NCI-H524 treated with DMSO at 0.1 percent for 48 hours (cell line): Measurements from ENCODE around the gene CSTF1.
A peak's percentile ranks its signal among the peaks of the same experiment; 100 is the strongest.

ENCODE experiments used
- DNase-seq: peaks from one replicate; lab custom pipeline; 2025; lab: John Stamatoyannopoulos, UW

Gene CSTF1

DNA sequence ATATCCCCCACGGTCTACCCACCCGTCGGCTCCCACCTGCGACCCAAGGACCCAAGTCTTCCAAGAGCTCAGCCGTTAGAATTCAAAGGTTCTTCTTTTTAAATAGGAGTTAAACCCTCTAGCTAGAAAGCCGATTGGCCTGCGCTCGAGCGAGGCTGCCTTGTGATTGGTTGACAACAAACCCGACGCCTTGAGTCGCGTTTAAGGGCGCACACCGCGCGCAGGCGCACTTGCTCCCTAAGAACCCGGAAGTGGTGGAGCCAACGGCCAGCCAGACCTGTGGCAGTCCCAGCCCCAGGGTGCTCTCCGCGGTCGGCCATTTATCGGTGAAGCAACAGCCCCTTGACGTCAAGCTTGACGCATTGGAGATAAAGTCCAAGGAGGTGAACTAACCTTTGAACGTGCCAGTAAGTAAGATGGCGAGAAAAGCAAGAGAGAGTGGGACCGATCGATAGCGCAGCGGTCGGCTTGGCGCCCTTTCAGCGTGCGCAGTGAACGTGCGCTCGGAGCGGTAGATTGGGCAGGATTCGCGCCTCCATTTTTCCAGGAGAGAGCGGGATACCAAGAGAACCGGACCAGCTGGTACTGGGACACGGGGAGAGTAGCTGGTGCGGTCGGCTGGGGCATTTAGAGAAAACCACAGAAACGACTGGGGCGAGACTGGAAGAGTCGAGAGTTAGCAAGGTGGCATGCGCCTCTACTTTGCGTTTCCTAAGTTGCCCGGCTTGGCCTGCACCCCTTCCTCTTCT lies at the start of gene CSTF1, which contains the start of gene AURKA:
CSTF1 (plus strand) TSS at position 514 of the 749 bp plus-strand sequence. CDS start 2,908 bp downstream, outside the sequence.
AURKA (minus strand) TSS at position 84 of the 749 bp plus-strand sequence. CDS start 4,018 bp downstream, outside the sequence.
- DNase-seq, result peak; percentile 95

DNA sequence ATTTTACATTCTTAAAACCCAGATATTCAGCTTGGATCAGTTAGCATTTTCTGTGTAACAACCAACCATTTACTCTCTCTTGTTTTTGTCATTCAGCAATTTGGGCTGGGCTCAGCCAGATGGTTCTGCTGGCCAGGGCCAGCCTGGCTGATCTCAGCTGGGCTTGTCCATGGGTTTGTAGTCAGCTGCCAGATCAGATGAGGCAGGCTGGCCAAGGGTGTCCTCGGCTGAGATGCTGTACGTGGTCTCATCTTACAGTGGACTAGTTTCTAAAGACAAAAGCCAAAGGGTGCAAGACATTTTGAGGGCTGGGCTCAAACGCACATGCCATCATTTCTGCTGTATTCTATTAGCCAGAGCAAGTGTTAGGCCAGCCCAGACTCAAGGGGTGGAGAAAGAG lies 49.7 kb upstream of the CSTF1 start:
- no peak for DNase-seq

DNA sequence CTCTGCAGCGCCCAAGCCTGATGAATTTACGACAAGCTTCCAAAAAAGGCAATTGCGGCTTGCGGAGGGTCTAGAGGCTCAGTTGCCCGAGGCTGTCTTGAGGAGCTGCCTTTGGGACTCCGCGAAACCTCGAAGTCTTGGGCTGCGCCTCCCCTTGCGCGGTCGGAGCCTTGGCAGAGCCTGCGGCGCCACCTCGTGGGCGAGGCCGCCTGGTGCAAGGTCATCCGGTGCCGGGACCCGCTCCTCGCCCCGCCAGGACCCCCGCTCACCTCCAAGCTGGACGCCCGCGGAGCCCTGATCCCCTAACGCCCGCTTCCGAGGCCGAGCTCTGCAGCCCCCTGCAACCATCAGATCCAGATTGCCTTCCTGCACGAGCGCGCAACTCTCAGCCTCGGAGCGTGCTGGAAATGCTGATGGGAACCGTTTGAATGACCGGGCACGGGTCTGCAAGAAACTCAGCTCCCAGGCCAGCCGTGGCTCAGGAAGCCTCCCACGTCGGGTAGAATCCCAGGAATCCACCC lies 48.5 kb upstream of the CSTF1 start:
- DNase-seq, result no peak

DNA sequence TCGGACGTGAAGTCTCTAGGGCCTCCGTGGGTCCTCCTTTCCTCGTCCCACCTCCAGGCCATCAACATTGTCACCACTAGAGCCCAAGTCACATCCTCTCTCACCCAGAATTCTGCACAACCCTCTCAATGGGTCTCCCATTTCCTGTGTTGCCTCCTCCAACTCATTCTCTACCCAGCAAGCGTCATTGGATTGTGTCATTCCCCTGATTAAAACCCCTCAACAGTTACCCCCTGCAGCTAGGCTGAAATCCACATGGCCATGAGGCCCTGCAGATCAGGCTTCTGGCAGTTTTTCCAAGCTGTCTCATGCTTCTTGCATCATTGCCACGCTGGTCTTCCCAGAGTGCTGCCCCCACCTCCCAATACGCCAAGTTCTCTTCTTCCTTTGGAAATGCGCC lies 46.5 kb upstream of the CSTF1 start:
- DNase-seq, result no peak

DNA sequence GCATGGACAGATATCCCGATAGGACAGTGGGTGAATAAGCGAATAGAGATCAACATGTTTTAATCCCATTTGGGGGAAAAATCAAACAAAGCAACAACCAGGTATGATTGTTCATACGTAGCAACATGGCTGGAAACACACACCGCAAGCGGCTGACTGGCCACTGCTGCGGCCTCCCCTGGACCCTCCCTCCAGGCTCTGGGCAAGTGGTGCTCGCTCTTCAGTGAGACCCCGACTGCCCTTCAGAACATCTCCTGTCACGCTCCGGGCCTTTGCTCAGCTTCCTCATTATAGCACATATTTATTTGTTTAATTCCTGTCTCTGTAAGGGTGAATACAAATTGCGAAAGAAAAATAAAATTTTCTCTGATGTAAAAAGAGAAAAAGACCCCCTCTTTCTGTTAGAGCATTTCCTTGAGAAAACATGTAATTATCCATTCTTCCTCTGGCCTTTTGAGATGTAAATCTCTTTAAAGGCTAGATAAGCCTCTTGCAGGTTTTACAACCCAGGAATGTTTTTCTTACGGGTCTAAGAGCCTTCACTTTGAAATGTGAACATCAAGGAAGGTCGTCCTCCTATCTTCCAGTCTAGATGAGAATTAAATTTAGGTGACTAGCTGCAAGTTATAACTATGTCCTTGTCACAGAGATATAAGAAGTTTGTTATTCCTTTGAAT lies 44.7 kb upstream of the CSTF1 start:
- DNase-seq, result no peak

DNA sequence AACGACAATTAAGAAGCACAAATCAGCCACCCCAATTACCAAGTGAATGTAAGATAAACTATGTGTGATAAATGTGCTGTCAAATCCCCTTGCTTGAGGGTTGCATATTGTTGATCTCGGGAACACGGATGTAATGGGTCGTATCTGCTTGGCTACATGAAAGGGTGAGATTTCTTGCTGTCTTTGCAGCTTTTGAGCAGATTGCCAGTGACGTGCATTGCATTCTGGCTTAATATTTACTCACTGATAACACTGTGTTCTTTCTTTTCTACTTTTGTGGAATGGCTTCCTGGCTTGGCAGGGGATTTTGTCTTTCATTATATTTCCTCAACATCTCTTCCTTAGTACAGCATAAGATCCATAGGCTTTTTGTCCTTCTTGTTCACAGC lies 44.1 kb upstream of the CSTF1 start:
- DNase-seq, result no peak

DNA sequence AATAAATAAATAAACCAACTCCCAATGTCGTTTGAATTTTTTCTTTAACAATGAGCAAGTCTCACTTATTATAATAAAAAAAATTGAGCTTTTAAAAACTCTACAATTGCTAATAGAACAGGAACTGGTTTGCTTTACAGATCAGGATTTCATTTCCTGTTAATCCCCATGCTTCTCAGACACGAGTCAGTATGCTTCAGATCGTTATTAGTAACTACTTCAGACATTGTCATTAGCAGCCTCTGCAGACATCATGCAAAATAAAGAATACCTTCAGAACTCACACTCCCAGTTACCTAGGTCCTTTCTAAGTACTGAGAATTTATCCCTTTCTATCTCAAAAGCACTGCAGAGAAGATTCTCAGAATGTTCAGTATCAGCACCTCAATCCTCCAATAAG lies 43.7 kb upstream of the CSTF1 start:
- no peak for DNase-seq

DNA sequence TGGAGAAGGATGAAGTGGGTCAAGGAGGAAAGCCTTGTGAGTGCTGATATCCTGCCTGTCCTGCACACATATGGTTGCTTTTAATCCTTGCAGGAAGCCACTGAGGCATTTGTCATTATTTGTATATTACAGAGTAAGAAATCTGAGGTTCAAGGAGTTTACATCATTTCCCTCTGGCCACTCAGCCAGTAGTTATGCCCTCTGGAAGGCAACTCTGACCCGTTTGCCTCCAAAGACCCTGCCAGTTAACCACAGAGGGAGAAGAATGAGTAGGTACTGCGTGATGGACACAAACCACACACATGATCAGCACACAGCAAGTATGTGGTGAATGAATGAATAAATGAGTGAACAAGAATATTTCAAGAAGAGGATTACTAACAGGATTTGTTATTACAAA lies 41.6 kb upstream of the CSTF1 start:
- no peak for DNase-seq

DNA sequence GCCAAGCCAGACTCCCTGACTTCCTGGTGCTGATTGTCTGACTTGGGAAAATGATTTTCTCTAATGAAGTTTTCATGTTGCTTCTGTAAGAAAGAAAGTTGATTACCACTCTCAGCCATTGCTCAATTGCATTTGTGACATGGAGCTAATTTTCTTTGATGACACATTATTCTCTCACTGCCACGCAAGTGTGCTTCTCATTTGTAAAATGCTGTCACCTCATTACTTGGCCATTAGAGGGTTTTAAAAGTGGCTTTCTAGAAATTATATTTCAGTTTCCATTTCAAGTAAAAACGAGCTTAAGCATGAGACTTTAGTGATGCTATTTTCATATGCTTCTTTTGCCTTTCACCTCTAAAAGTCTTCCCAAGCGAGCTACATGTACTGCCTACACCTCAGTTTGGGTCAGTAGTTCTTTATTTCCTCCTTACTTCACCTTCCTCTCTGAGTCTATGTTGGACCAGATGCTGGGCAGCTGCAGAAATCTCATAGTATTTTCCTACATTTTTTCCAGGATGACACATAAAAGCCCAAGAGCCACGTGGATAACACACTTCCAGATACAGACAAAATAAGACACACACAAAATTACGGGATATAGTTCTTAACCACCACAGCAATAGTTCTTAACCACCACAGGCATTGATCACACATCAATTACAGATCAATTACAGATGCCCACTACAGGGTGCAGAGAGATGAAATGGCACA lies 39.9 kb upstream of the CSTF1 start:
- no peak for DNase-seq

DNA sequence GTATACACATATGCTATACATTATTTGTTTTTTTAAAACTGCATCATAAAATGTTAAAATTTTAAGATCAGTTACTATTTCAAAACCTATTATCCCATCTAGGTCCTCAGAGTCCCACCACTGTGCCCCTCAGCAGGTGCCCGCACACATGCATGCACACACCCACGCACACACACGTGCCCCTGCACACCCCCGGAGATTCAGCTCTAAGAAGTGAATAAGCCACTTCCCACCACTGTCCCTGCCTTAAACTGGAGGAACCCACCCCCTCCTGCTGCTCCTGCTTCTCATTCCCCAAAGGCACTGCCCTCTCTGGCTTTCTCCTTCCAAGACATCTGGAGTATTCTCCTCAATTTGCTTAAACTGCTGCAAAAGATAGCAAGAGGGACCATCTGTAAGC lies 39.1 kb upstream of the CSTF1 start:
- no peak for DNase-seq

DNA sequence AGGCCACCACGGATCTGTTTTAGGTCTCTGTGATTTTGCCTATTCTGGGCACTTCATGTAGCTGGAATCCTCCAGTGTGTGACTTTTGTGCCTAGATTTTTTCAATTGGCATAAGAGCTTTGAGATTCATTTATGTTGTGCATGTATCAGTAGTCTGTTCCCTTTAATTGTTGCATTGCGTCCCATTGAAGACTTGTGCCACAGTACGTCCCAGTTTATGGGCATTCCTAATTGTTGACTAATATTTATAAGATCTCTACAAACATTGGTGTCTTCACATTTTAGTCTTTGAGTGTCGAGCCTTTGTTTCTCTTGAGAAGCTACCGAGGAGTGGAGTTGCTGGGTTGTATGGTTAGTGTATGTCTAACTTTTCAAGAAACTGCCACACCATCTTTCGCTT lies 34.4 kb upstream of the CSTF1 start:
- DNase-seq, result no peak

DNA sequence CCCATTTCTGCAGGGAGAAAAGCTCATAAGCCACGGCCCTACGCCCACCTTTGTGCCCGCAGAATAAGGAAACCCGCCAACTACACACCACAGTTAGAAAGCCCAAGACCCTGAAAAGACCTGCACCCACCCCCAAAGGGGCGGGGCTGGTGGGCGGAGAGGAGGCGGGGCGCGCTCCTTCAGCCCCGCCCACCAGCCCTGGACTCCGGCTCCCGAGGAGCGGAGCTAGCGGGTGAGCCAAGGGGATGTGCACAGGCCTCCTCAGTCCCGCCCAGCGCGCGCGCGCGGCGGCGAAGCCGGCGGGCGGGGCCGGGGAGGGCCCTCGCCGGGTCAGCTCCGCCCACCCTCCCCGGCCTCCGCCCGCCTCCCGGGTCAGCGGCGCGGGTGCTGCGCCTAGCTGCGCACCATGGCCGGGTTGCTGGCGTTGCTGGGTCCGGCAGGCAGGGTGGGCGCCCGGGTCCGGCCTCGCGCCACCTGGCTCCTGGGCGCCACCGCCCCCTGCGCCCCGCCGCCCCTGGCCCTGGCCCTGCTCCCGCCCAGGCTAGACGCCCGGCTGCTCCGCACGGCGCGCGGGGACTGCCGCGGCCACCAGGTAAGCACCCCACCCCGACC lies 33.7 kb upstream of the CSTF1 start, which contains the start of gene FAM210B:
FAM210B (plus strand) TSS at position 375 of the 612 bp plus-strand sequence; CDS start at position 407, 32 bp downstream.
- peak; percentile 25 for DNase-seq

DNA sequence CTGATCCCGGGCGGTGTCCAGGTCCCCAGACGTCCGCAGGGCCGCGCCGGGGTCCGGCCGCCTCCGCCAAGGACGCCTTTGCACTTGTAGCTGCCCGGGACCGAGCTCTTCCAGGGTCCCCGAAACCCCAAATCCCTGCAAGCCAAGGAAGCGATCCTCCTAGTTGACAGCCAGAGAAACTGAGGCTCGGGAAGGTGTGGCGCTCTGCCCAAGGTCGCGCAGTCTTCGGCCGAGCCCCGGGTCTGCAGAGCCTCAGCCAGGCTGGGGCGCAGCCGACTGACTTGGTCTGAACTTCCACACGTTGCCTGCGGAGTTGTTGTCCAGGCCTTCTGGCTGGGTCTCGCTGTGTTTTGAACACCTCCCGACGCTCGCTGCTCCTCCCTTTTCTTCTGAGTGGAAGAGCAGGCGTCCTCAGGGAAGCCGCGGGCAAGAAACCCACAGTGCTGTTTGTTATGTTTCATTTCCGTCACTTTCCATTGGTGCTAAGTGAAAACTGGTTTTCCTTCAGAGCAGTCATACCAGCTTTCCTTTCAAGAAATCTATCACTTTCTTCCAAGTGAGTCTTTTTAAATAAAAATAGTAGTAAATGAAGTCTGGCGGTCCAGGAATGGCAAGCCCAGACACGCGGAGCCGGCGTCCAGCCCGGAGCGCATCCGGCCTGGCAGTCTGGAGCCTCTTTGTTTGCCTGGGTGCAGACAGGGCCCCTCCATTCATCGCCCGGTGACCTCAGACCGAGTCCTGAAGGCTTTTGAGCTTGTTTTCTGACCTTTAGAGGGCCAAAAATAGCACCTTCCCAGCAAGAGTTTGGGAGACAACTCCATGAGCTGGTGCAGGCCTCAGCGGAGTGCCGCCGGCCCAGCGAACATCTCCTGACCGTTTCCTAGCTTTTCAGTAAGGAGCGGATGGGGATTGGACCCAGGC lies 33.0 kb upstream of the CSTF1 start:
- DNase-seq, result no peak

DNA sequence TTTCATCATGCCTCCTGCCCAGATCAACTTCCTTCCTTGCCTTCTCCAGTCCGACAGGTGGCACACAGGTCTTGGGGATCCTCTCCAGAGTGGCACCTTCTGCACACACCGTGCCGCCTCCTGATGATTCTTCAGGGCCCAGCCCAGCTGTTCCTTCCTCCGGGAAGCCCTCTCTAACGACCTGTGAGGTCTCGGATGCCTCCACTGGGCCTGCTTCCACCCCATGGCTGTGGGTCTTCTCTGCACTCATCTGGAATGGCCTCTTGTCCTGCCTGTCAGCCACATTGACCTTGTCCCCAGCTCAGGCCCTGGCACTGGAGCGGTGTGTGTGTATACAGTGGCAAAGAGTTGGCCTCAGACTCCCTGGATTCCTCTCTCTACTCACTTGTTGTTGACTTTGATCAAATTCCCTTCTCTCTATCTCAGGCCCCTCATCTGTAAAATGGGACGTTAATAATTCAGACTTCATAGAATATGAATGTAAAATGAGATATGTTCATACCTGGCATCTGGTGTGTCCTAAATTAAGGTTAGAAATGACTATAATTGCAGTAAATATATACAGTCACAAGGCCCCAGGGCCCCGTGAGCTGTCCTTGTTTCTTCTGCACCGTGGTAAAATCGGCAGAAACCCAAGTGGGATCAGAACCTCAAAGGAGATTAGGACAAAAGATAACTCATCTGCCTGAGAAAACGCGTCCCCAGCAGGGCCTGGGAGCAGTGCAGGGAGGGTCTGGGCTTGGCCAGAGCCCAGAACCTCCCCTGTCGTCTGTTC lies 32.1 kb upstream of the CSTF1 start:
- DNase-seq, result no peak

DNA sequence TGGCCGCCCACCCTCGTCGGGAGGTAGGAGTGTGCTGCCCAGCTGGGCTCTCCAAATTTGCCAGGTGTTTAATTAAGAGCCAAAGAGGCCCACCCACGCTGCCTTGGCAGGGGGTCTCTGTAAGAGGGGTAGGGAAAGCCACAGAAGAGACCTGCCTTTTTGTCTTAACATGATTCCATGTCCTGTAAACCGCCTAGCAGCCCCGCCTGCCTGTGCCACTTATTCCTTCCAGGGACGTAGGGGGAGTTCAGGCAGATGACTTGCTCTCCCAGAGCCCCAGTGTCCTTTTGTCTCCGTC lies 31.6 kb upstream of the CSTF1 start:
- DNase-seq, result peak; percentile 63

DNA sequence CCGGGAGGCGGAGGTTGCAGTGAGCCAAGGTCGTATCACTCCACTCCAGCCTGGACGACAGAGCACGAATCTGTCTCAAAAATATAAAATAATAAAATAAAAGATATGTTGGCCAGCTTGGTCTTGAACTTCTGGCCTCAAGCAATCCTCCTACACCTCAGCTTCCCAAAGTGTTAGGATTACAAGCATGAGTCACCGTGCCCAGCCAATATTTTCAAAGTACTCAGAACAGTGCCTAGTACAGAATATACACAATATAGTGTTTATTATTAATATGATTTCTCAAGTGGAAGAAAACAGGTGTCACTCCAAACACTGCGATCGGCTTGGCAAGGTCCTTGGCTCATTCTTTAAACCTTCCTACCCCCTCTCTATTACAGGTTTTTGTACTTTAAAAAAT lies 30.5 kb upstream of the CSTF1 start:
- no peak for DNase-seq

DNA sequence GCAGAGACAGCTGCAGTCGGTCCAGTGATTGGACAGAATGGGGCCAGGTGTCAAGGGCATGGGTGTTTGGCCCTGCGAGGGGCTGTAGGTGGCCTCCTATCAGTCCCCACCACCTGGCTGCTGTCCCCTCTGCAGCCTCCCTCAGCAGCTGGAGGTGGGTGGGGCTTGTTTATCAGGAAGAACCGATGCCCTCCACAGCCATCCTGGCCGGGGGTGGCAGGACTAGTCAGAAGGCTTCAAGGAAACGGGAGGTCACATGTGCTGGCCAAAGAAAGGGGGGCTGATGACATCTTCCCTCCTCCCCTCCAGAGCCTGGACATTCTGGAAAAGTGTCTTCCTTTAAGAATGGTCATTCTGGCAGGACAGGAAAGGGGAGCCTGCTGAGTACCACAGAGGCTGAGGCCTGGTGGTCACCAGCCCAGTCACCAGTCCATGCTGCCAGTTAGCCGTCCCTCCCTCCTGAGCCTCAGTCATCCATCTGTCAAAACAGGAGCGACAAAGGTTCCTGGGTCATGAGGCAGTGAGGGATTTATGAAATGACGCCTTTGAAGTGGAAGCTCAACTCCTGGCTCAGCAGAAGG lies 29.5 kb upstream of the CSTF1 start:
- DNase-seq, result peak; percentile 40

DNA sequence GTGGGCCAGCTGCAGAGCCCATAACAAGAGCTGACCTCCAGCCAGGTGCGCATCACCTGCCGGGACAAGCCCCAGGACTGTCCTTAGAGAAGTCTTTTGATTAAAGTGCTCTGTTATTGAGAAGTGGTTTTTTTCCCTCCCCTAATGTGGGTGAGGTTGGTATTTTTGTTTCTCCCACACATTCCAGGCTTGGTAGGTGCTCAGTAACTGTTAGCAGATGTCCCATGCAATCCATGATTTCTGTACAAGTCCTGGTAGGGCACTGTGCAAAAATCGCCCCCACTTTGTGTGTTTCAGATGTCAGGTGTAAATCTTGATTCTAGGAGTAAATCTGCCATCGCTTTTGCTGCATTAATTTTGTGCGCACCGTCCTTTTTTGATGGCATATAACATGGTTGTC lies 29.0 kb upstream of the CSTF1 start:
- no peak for DNase-seq

DNA sequence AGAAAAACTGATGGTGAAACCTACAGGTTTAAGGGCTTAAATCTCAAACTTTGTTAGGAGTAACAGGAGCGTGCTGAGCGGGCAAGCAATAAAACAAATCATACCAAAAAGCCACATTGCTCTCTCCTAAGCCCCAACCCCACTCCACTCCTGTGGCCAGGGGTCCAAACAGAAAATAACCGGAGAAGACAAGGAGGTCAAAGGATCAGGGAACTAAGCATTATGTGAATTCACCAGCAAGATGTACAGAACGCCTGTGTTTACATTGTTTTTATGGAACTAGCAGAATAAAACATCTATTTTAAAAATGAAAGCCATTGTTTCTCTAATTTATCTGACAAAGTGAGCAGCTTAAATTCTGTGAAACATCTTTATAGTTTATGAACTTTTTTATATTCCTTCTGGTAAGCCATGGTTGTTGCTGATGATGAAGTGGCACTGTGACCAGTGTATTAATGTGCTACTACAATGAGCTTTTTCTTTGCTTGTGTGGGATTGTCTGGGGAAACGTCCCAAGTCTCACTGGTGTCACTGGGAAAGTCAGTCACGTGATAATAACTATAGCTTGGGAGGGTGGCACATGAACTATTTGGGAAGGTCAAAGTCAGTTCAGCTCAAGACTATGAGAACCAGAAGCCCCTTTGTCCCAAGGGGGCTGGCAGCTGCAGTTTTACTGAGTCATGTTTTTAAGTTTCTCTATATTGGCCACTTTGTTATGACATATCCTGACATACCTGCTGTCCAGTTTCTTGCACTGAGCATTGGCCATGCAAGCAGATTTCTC lies 23.9 kb upstream of the CSTF1 start:
- DNase-seq, result no peak
